Fibroblast of skin of left quadriceps (primary cell): Measurements from ENCODE around the gene REX1BD.
"Not testable (repeated sequence)": the region's sequence is repeated elsewhere in the genome, so short reads cannot be mapped to it uniquely, and the experiment has no call there.

ENCODE experiments used
- DNase-seq, 2 experiments: peaks; one replicate each; pipeline ENCODE4 v3.0.0-alpha.2; 2013; ENCODE audit warnings: low read depth in 2 of 2

Gene REX1BD

DNA sequence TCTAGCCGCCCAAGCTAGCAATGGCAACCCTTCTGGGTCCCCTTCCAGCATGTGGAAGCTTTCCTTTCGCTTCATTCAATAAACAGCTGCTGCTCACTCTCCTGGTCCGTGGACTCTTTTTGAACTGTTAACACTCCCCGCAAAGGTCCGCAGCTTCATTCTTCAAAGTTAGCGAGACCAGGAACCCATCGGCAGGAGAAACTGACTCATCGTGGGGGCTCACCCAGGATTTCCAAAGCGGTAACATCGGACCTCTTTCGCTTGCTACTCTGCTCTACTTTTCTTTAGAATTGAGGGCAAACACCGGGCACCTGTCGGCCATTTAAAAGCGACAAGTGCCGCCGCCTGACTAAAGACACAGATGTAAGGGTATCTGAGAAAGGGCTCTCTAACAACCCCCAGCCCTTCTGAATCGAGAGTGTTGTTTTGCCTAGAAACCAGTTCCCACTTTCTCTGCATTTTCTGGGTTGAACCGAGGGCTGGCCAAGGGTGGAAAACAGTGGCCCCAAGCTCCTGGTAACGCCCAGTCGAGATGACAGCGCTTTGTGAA is 11.2 kb upstream of the REX1BD start:
- no peak for DNase-seq

DNA sequence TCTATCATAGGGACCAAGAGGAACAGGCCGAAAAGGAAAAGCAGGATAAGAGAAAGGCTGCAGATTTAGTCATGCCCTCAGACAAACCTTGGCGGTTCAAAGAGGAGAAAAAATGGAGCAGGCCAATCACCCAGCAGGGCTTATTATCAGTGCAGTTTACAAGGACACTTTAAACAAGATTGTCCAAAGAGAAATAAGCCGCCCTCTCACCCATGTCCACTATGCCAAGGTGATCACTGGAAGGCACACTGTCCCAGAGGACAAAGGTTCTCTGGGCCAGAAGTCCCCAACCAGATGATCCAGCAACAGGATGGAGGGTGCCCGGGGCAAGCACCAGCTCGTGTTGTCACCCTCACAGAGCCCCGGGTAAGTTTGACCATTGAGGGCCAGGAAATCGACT is 8.3 kb upstream of the REX1BD start:
- DNase-seq = no peak

DNA sequence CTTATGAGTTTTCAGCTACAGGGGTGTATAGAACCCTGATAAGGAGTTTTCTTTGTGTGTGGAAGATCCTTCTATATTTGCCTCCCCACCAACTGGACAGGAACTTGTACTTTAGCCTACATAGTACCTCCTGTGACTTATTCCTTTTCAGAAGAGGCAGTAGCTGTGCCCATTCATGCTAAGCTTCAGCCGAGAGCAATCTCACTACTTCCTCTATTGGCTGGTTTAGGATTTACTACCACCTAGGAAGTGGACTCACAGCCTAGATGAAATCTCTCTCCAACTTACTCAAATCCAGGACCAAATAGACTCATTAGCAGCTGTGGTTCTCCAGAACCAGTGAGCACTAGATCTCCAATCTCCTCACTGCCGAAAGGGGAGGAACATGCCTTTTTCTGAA is 2.3 kb upstream of the REX1BD start:
- no peak for DNase-seq

DNA sequence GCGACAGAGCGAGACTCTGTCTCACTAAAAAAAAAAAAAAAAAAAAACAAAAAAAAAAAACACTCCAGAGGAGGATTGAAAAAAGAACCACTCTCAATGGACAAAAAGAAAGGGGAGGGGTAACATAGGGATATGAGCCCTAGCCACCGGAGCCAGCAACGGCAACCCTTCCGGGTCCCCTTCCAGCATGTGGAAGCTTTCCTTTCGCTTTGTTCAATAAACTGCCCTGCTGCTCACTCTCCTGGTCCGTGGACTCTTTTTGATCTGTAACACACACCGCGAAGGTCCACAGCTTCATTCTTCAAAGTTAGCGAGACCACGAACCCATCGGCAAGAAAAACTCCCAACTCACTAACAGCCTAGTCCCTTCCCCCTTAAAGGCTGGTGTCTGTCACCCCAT is 1.0 kb upstream of the REX1BD start:
- no peak for DNase-seq

DNA sequence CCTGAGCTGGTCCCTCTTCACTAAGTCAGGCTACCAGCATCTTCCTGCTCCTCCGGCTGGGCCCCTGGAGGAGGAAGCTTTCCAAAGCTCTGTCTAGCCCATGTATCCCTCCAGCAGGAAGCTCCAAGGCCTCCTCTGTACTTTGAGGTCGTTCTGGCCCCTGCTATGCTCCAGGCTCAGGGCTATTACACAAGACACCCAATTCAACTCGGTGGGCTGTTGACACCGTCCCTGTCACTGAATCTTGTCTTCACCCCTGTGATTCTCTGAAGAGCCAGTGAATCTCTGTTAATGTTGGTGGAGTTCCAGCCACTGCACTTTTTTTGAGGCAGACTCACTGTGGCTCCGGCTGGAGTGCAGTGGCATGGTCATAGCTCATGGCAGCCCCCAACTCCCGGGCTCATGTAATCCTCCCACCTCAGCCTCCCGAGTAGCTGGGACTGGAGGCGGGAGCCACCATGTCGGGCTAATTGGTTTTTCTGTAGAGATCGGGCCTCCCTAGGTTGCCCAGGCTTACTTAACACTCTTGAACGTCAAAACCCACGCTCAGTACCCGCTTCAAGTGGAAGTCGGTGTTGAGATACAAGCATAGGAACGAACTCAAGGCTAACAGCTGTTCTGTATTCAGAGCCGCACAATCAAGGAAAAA is 512 bp upstream of the REX1BD start:
- no peak for DNase-seq

DNA sequence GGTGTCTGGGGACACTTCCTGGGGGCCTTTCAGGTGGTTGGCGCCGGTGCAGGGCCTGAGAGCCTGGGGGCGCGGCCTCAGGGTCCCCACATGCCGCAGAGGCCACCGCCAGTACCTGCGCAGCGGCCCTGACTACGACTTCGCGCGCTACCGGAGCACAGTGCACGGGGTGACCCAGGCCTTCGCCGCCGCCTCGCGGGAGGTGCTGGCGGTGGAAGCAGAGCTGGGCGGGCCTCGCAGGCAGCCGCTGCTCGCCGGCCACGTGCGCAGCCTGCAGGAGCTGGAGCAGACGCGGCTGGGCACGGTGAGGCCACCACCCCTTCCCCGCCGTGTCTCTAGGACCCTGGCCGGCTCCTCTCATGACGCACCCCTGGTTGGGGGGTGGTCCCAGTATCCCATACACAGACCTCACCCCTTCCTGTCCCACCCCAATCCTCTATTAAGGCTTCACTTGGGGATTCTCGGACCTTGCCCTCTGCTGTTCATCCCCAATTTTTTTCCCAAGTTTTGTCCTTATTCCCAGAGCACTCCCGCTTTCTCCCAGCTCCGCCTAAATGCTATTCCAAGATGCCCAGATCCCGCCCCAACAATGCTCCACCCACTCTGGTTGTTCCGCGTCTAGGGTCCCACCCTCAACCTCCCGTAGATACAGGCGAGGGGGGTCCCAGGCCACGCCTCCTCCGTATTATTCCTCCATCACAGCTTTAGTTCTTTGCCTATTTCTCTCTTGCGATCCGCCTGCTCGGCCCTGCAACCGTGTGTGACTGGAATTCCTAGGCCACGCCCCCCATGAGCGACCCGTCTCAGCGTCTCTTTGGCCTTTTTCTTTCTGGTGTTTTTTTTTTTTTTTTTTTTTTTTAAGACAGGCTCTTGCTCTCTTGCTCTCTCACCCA is 1.0 kb downstream of the REX1BD start:
- peak; percentile 44 for DNase-seq

DNA sequence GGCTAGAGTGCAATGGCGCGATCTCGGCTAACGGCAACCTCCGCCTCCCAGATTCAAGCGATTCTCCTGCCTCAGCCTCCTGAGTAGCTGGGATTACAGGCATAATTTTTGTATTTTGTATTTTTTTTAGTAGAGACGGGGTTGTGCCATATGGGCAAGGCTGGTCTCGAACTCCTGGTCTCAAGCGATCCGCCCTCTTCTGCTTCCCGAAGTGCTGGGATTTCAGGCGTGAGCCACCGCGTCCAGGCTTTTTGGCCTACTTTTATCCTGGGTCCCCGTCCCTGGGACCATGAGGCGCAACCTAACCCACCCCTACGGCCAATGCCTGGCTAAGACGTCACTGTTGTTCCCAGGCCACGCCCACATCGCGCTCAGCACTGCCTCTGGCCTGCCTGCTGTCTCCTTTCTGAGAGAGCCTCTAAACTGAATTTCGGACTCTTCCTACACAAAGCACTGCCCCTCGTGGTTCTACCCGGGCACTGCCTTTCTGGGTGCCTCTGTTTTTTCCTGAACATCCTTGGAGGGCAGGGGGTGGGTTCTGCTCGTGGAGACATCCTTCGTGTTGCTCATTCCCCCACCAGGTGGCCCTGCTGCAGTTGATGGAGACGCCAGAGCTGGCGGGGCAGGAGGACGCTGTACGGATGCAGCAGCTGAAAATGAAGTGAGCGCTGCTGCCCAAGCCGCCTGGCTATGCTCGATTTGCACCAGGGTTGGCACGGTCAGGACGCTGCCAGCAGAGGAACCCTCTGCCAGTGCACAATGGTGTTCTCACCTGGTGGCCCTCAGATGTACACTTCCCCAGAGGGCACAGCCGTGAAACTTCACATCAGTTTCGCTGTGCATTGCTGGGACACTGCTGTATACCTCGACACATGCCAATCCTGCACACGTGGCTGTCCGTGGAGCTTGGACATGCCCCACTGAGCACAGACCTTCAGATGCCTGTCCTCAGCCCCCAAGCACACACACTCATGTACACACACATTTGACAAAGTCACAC is 2.0 kb downstream of the REX1BD start:
- peak; percentile 53 to 55 for DNase-seq

DNA sequence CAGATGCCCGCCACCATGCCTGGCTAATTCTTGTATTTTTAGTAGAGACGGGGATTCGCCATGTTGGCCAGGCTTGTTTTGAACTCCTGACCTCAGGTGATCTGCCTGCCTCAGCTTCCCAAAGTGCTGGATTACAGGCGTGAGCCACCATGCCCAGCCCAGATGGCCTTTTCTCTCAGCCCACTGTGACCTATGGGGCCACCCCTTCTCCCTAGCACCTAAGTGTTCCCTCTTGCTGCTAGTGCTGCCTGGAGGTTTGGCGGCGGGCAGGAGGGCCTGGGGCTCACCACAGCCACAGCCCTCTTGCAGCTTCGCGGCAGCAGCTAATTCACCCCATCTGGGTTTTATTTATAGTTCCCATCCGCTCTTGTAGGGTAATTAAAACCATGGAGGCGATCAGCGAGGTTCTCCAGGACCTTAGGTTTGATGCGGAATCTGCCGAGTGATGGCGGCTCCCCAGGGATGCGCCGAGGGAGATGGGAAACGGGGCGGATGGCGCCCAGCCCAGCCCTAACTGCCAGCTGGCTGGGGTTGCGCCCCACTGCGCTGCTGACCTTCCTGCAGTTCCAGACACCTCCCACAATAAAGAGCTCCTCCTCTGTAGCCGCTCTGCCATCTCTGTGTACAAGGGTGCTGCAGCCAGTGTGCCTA is 3.3 kb downstream of the REX1BD start:
- peak; percentile 82 for DNase-seq

DNA sequence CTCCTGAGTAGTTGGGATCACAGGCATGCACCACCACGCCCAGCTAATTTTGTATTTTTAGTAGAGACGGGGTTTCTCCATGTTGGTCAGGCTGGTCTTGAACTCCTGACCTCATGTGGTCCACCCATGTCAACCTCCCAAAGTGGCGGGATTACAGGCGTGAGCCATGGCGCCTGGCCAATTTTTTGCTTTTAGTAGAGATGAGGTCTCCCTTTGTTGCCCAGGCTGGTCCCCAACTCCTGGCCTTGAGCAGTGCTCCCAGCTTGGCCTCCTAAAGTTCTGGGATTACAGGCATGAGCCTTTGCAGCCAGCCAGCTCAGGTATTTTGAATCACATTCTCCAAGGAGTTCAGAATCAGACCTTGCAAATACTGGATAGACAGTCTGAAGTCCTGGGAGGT is 4.1 kb downstream of the REX1BD start:
- DNase-seq = not testable (repeated sequence)

DNA sequence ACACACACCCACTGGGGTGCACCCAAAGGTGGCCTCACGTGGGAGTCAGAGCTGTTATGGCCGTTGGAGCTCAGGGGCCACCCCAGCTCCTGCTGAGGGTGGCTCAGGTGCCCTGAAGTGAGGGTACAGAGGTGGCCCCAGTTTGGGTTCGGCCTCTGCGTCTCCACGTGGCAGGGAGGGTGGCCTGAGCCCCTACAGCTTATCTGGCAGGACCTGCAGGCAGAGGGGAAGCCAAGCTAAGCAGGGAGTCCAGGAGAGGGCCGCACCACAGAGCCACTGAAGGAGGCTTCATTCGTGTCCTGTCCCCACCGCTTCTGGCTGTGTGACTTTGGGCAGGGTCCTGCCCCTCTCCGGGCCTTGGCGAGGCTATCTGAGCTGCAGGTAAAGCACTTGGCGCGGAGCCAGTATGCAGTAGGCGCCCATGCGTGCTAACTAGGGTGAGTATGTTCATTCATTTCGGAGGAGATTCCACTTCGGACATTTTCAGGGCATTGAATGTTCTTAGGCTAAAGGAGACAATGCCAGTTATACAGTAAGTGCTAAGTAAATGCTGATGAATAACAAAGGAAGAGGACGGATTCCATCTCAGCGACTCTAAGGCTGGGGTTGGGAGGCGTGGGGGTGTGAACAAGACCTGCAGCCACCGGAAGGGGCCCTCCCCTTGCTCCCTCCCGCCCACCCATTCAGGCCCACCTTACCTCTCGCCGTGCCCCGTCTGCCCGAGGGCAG is 4.9 kb downstream of the REX1BD start:
- no peak for DNase-seq

DNA sequence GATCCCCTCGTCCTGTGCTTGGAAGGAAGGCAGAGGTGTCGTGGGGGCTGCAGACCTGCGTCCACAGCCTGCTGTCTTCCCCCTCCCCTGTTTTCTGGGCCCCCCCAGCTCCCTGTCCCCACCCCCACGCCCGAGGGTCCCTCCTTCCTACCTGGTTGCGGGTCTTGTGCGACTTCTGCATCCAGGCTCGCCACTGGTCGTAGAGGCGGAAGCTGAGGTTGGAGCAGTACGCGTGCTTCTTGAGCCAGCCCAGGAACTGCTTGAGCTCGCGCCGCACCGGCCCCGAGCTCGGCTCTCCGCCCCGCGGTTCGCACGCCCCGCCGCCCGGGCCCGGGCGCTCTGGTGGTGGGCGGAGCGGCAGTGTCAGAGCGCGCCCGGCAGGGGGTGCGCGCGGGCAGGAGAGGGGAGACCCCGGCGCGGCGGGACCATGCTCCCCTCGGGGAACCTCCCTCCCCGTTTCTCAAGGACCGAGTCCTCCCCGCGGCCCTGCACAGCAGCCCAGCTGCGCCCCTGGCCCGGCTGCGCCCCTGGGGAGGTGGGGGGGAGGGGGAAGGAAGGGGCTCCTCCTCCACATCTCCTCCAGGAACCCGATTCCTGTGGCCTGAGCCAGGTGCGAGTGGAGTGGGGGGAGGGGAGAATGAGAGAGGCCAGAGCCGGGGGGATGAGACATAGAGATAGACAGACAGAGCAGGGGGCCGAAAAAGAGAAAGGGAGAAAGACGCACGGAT is 5.7 kb downstream of the REX1BD start:
- DNase-seq = peak; percentile 34 to 45

DNA sequence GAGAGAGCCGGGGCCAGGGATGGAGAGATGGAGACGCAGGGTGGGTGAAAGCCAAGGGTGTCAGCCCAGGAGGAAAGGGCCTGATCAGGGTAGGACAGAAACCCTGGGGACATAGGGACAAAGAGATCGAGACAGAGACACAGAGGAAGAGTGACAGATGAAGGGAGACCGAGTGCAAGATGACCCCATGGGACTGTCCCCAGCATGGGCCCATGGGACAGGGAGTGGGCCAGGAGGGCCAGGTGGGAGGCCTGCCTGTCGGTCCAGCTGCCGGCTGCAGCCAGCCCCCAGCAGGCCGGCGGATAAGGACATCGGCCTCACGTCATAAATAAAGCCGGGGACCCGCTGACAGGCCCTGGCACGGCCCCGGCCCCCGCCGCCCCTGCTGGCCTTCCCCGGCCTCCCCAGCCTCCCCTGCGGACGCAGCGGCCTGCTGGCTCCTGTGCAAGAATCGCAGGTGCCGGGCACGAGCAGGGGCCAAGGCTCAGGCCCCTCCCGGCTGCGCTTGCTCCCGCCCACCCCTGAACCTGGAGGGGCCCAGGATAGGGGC is 6.3 kb downstream of the REX1BD start:
- DNase-seq = no peak

DNA sequence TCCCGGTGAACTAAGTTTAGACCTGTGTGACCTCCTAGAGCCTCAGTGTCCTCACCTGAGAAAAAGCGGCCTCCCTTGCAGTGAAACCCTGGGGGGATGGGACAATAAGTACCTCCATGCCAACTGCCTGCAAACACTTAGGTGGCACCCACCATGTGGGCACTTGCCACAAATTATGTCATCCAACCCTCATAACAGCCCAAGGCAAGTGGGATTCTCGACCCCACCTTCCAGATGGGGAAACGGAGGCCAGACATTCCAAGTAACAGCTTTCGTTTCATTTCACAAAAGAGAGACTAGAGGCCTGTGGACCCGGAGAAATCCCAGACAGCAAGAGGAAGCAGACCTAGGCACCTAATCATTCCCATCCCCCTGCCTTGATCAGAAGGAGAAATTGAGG is 6.9 kb downstream of the REX1BD start:
- no peak for DNase-seq

DNA sequence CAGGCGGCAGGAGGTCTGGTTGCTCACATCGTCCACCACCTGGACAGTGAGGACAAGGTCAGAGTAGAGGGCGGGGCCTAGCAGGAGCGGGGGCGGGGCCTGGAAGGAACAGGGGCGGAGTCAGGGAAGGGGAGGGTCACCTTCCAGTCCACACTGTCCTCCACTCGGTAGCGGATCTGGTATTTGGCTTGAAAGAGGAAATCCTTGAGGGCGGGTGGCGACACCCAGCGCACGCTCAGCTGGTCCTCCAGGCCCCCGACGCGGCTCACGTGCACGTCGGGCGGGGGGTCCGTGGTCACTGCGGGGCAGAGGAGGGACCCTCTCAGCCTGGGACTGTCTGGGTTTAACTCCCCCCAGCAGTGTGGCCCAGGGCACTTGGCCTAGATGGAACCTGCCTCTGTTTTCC is 8.2 kb downstream of the REX1BD start:
- DNase-seq = no peak

DNA sequence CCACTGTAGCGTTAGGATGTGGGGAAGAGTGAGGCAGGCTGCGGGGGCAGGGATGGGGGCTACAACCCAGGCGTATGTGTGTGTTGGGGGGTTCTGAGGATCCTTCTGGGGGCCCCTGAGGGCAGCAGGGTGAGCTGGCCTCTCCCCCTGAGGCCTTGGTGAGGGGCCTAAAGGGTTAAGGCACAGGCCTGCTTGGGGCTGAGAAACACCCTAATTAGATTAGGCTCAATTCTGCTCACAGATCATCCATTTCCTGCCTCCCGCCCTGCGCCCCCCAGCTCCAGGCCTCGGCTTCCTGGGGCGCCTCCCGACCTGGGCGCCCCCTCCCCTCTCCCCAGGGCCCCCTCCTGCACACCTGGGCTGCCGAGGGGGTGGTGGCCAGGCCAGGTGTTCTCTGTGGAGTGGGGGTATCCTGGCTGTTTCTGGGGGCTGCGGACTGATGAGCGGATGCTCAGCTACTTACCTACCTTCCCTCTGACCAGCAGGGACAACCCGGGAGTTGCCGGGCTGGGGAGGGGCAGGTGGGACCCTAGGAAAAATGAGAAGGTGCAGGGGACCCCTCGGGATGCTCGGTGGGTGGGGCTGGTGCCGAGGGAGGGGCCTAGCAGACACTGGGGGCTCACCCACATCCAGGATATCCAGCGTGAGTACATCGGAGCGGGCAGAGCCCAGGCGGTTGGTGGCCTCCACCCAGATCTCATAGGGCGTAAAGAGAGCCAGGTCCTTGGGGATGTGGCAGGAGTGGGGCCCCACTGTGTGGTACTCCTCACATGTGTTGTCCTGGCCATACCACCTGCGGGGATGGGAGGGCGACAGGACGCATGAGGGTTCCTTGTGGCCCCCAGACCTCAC is 9.4 kb downstream of the REX1BD start:
- DNase-seq = no peak

DNA sequence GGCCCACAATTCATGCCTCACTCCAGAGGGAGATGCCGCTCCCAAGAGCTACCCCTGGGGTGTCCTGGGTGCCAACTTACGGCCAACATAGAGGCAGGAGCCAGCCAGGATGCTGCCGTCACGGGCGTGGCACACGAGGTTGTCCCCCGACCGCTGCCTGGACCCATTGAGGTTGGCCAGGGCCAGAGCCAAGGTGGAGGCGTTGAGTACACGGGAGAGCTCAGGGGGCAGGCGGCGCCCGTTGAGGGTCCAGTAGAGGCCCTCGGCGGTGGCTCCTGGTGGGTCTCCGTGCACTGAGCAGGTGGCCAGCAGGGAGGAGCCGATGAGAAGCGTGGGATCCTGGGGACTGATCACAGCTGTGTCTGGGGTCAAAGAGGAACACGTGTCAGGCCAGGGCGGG is 10.9 kb downstream of the REX1BD start:
- no peak for DNase-seq

DNA sequence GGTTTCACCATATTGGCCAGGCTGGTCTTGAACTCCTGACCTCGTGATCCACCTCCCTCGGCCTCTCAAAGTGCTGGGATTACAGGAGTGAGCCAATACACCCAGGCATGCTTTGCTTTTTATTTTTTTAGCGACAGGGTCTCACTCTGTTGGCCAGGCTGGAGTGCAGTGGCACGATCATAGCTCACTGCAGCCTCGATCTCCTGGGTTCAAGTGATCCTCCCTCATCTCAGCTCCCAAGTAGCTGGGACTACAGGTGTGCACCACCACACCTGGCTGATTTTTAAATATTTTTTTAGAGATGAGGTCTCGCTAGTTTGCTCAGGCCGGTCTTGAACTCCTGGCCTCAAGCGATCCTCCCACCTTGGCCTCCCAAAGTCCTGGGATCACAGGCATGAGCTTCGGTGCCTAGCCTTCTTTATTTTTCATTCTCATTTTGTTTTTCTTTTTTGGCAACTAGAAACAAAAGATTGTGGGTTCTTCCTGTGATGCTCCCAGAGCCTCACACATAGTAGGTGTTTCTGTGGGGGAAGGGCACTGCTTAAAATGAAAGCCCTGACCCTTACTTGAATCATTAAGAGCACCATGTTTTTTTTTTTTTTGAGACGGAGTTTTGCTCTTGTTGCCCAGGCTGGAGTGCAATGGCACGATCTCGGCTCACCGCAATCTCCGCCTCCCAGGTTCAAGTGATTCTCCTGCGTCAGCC is 12.2 kb downstream of the REX1BD start:
- DNase-seq = not testable (repeated sequence)

DNA sequence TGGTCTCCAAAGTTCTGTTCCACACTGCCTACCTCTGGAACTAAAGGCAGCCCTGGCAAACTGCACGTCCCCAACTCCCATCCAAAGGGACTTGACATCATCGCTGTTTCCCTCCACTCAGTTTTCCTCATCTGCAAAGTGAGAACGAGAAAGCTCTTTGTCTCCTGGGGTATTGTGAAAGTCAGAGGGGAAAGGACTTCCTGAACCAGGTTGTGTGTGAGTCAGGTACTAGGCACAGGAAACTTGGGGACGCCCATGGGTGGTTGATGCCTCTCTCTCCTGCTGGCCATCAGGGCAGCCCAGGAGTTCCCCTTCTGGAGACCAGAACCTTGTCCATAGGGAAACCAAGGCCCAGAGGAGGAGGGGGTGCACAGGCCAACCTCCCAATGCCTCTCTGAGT is 13.3 kb downstream of the REX1BD start:
- no peak for DNase-seq
